Suprapubic skin (tissue), 3 donors: ENCODE measurements around the gene SLC22A2.

Experiments used
- CTCF ChIP-seq, 2 donors: fragments of 200-600 bp in 1 of 2; fragments of 450-650 bp in 1 of 2; sonication (generic) in 1 of 2; IDR thresholded peaks; one replicate each; pipeline ENCODE4 v1.5.1; 2016 to 2019; ENCODE audit warnings: antibody characterized with exemption in 2 of 2, mild to moderate bottlenecking in 1 of 2, moderate library complexity in 1 of 2
- POLR2A ChIP-seq, 2 donors: fragments of 450-650 bp; IDR thresholded peaks; one replicate each; pipeline ENCODE4 v1.6.1; 2017; ENCODE audit warnings: antibody characterized with exemption in 2 of 2, mild to moderate bottlenecking in 2 of 2, moderate library complexity in 2 of 2

GRCh38 chr6:160293844-160294243 is 35.2 kb upstream of the SLC22A2 start:
- TF ChIP-seq CTCF (IDR thresholded peaks at IDR 0.05) (no peak), POLR2A (IDR thresholded peaks at IDR 0.05) (no peak)
